NCI-H82 treated with DMSO at 0.1 percent for 48 hours (cell line): ENCODE data around the gene CDK5.

Experiments used
- DNase-seq: peaks from one replicate; lab custom pipeline; 2025; ENCODE audit not compliant: unreplicated experiment; lab: John Stamatoyannopoulos, UW

The CDK5 gene

DNA sequence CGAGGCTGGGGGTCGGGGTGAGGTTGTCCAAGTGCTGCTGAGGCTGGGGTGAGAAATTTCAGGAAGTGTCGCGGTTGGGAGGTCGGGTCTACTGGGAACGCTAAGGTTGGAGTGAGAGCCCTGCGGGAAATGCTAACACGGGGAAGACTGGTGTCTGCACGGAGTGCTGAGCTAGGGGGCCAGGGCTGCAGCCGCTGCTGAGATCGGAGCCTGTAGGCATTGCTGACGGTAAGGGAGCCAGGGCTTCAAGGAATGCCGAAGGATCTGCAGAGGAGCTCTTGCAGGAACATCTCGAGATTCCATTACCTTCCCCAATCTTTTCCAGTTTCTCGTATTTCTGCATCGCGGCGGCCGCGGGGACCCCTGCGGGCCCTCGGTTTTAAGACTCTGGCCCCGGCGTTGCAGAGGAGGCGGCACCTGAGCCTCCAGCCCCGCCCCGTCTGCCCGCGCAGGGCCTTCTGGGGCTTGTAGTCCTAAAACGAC, at the start of gene CDK5:
CDK5 (minus strand) TSS at position 392 of the 483 bp plus-strand sequence; CDS start at position 343, 49 bp downstream.
- DNase-seq: peak; percentile 52

DNA sequence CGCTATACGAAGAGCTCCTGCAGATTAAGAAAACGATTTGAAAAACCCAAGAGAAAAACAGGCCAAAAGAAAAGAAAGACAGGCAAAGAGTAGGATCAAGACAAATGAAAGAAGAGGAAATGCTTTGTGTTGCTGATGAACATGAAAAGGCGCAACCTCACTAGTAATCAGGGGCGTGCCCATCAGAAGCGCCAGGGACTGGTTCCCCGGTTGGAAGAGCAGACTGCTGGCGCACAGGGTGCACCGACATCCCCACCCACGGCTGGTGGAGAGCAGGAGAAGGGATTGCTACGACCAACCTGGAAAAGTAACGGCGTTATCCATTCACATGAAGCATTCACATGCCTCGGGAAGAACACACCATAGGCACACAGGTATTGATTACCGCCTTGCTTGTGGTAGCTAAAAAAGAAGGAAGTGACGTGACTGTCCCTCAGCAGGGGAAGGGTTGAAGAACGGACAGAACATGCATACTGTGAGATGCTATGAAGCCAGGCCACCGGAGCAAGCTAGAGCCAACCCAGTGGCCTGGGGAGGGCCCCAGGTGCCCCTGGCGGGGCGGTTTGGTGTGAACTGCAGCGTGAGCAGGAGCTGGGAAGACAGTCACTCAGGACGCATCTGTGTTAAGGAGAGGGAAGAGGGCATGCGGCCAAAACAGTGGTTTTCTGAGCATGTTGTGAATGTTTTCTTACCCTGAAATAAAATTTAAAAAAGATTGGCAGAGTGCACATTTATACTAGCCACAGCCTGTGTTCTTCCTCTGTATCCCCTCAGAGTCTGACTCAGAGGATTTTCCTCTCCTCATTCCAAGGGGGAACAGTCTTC, 46.9 kb upstream of the CDK5 start:
- no peak for DNase-seq

DNA sequence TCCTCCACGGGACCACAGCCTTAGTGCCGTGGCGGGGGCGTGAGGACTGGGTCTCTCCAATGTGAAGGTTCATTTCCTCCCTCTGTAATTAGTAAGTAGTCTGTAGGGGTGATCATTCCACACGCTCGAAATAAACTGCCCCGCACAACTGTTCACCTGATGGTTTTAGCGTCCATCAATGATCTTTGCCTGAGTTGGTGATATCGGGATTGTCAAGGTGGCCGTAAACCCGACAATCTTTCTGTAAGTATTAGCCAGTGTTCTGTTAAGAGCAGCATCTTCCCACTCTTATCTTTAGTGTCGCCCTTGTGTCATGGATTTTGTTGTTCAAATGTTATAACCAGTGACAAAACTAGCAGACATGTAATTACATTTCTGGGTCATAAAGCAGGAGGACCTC, 46.3 kb upstream of the CDK5 start:
- no peak for DNase-seq

- DNase-seq: no peak
These were observed 45.3 kb upstream of the CDK5 start for GRCh38 chr7:151102991-151103390.

GRCh38 chr7:151101621-151102396, 44.1 kb upstream of the CDK5 start:
- DNase-seq: no peak

GRCh38 chr7:151100921-151101320, 43.2 kb upstream of the CDK5 start:
- DNase-seq: no peak

GRCh38 chr7:151099486-151100211, 42.0 kb upstream of the CDK5 start:
- DNase-seq: no peak

DNA sequence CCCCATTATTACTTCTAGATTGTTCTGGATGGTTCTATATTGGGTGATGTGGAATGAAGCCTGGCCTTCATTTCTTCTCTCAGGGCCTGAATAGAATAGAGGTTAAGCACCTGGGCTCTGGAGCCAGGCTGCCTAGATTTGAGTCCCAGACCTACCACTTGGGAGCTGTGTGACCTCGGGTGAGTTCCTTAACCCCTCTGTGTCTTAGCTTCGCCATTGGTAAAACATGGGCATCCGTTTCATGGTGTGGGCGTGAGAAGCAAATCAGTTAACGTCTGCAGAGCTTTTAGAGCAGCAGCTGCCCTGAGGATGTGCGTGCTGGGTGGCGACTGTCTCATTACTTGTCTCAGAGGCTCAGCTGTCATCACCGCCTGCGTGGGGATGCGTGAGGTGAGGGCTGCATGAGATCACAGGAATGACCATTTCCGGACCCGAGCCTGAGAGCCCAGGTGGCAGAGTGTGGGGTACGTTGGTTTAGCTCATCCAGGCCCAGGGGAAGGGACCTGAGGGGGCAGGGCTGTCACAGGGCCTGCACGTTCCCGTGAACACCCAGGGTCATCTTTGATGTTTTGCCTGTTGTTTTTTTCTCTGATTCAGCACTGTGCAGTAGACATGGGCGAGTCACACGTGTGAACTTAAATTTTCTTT, 38.3 kb upstream of the CDK5 start:
- DNase-seq: no peak

GRCh38 chr7:151095123-151095797, 37.6 kb upstream of the CDK5 start:
- no peak for DNase-seq

DNA sequence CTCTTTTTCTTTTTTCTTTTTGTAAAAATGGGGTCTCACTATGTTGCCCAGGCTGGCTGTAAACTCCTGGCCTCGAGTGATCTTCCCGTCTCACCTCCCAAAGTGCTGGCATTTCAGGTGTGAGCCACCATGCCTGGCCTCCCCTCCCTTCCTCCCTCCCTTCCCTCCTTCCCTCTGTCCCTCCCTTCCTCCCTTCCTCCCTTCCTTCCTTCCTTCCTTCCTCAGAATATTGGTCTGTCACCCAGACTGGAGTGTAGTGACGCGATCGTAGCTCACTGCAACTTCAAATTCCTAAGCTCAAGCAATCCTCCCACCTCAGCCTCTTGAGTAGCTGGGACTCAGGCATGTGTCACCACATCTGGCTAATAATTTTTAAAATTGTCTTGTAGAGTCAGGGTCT, 37.0 kb upstream of the CDK5 start:
- no peak for DNase-seq

DNA sequence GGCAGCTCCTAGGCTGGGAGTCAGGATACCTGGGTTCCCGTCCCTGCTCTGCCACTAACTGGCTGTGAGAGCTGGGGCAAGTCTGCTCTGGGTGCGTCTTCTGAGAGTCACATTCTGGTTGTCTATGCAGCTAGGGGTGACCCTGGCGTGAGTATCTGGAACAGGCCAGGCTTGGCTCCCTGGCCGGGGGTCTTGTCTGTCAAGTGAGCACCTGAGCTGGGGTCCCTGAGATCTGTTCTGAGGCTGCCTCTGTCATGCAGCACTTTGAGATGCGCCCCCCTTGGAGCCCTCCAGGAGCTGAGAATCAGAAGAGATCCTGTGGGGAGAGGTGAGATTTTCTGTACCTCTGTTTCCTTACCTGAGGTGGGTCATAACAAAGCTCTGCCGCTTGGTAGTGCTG, 36.1 kb upstream of the CDK5 start:
- DNase-seq: no peak

- DNase-seq: no peak
These were observed 34.3 kb upstream of the CDK5 start for GRCh38 chr7:151091988-151092387.

GRCh38 chr7:151091431-151091830, 33.7 kb upstream of the CDK5 start:
- DNase-seq: no peak

DNA sequence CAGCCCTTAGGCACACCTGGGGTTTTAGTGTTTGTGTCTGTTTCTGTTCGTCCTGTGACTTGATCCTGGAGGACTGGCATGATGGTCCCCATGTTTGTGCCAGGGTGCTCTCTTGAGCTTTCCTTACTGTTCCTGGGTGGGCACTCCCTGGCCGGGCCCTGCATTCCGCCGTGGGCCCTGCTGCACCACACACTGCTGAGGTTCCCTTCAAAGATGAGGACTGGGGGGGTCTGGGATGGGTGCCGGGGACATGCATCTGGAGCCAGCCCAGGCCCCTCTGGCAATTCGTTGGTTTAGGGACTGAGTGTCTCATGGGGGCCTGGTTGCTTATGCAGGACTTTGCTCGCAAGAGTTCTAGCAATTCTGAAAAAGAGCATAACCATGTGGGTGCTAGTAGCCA, 33.3 kb upstream of the CDK5 start:
- DNase-seq: no peak

- DNase-seq: no peak
These were observed 32.4 kb upstream of the CDK5 start for GRCh38 chr7:151089893-151090730.

- DNase-seq: no peak
These were observed 31.4 kb upstream of the CDK5 start for GRCh38 chr7:151088856-151089699.

DNA sequence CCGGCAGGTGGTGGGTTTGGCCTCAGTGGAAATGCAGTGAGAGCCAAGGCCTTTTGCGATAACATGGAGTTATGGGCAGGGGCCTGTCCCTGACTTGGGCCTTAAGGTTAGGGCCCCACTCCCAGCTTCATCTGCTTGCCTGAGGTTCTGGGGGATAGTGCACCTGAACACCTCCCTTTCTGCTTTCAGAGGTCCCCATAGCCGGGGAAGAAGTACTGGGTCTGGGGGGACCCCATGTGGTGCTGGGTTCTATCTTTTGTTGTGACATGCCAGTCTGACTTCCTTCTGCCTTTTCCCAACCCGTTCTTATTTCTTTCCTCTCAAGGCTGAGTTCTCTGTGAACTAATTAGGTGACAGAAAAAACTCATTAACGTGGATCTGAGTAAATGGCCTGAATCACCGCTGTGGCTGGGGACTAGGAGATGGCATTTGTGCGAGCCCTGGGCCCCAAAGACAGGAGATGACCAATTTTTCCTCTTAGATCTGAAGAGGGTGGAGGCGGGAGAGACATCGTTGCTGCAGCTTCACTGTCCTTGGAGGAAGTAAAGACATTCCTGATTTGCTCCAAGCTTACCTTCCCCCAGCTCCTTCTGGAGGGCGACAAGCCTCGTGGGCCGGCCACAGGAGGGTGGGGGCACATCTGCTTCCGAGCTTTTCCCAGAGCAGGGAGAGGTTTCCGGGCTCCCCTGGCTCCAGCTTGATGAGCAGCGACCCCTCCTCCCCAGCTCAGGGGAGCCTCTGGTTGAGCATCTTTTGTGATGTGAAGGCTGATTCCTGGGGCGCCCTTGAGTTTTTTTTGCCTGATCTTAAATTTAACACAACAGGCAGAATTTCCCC, 30.5 kb upstream of the CDK5 start:
- DNase-seq: no peak
